ENCODE data around the gene TAP1.

Gene TAP1

GRCh38 chr6:32890831-32891230 lies 37.3 kb upstream of the TAP1 start:
- Histone ChIP-seq H3K9me3 (ENCODE audit: control insufficient read depth, insufficient read depth, low read length) (no peaks in the 10 kb centered on the region), H3F3A (ENCODE audit: control insufficient read depth, insufficient read depth) (peaks cover 10% of the 10 kb centered on the region), H3K4me1 (ENCODE audit: control insufficient read depth, low read length) (peaks cover 66% of the 10 kb centered on the region), H3K27ac (ENCODE audit: low read depth, low read length) (no peak overlapping the region), H3K36me3 (ENCODE audit: control insufficient read depth, low read length) (peaks cover 8% of the 10 kb centered on the region), H4K20me1 (ENCODE audit: control insufficient read depth, insufficient read depth, low read depth, low read length) (no peaks in the 10 kb centered on the region), H3K4me3 (ENCODE audit: low read length) (peak overlapping the region; percentile 19), H3K4me2 (ENCODE audit: low read length) (peak overlapping the region; percentile 48), H3K27me3 (ENCODE audit: control insufficient read depth, low read length) (no peaks in the 10 kb centered on the region), H3K79me2 (ENCODE audit: control insufficient read depth, low read length) (peaks cover 25% of the 10 kb centered on the region), H3K9me2 (replicated peaks; ENCODE audit: control insufficient read depth, low read length) (no peaks in the 10 kb centered on the region)
- TF ChIP-seq CTCF (IDR thresholded peaks at IDR 0.05; ENCODE audit: low read depth, low read length, poor library complexity, severe bottlenecking) (no peak), EZH2phosphoT487 (IDR thresholded peaks at IDR 0.05; ENCODE audit: borderline replicate concordance, low read length) (no peak)

GRCh38 chr6:32889533-32889932 lies 36.0 kb upstream of the TAP1 start:
- H4K20me1 ChIP-seq (ENCODE audit: control insufficient read depth, insufficient read depth, low read depth, low read length) = no peaks in the 10 kb centered on the region
- no peaks in the 10 kb centered on the region for H3K36me3 ChIP-seq (ENCODE audit: control insufficient read depth, low read length)
- H3K4me3 ChIP-seq (ENCODE audit: low read length) = no peak overlapping the region
- no peaks in the 10 kb centered on the region for H3K9me3 ChIP-seq (ENCODE audit: control insufficient read depth, insufficient read depth, low read length)
- no peak overlapping the region for H3K27ac ChIP-seq (ENCODE audit: low read depth, low read length)
- H3K9me2 ChIP-seq (replicated peaks; ENCODE audit: control insufficient read depth, low read length) = no peaks in the 10 kb centered on the region
- H3K4me1 ChIP-seq (ENCODE audit: control insufficient read depth, low read length) = peaks cover 66% of the 10 kb centered on the region
- no peaks in the 10 kb centered on the region for H3K27me3 ChIP-seq (ENCODE audit: control insufficient read depth, low read length)
- H3F3A ChIP-seq (ENCODE audit: control insufficient read depth, insufficient read depth) = peaks cover 10% of the 10 kb centered on the region
- no peak overlapping the region for H3K4me2 ChIP-seq (ENCODE audit: low read length)
- peaks cover 12% of the 10 kb centered on the region for H3K79me2 ChIP-seq (ENCODE audit: control insufficient read depth, low read length)
- no peak for TF ChIP-seq CTCF (IDR thresholded peaks at IDR 0.05; ENCODE audit: low read depth, low read length, poor library complexity, severe bottlenecking)
- no peak for TF ChIP-seq EZH2phosphoT487 (IDR thresholded peaks at IDR 0.05; ENCODE audit: borderline replicate concordance, low read length)

GRCh38 chr6:32888576-32888975 lies 35.1 kb upstream of the TAP1 start:
- H3K27me3 ChIP-seq (ENCODE audit: control insufficient read depth, low read length) = no peaks in the 10 kb centered on the region
- no peak overlapping the region for H3K27ac ChIP-seq (ENCODE audit: low read depth, low read length)
- H3K4me2 ChIP-seq (ENCODE audit: low read length) = no peak overlapping the region
- no peaks in the 10 kb centered on the region for H4K20me1 ChIP-seq (ENCODE audit: control insufficient read depth, insufficient read depth, low read depth, low read length)
- H3K36me3 ChIP-seq (ENCODE audit: control insufficient read depth, low read length) = no peaks in the 10 kb centered on the region
- H3K4me1 ChIP-seq (ENCODE audit: control insufficient read depth, low read length) = peaks cover 67% of the 10 kb centered on the region
- peaks cover 10% of the 10 kb centered on the region for H3F3A ChIP-seq (ENCODE audit: control insufficient read depth, insufficient read depth)
- H3K9me3 ChIP-seq (ENCODE audit: control insufficient read depth, insufficient read depth, low read length) = no peaks in the 10 kb centered on the region
- no peak for TF ChIP-seq EZH2phosphoT487 (IDR thresholded peaks at IDR 0.05; ENCODE audit: borderline replicate concordance, low read length)
- no peaks in the 10 kb centered on the region for H3K9me2 ChIP-seq (replicated peaks; ENCODE audit: control insufficient read depth, low read length)
- peaks cover 6% of the 10 kb centered on the region for H3K79me2 ChIP-seq (ENCODE audit: control insufficient read depth, low read length)
- H3K4me3 ChIP-seq (ENCODE audit: low read length) = no peak overlapping the region

GRCh38 chr6:32887616-32888015 lies 34.1 kb upstream of the TAP1 start:
- H3K9me2 ChIP-seq (replicated peaks; ENCODE audit: control insufficient read depth, low read length) = no peaks in the 10 kb centered on the region
- H3K36me3 ChIP-seq (ENCODE audit: control insufficient read depth, low read length) = no peaks in the 10 kb centered on the region
- no peak overlapping the region for H3K27ac ChIP-seq (ENCODE audit: low read depth, low read length)
- no peaks in the 10 kb centered on the region for H3K9me3 ChIP-seq (ENCODE audit: control insufficient read depth, insufficient read depth, low read length)
- no peak overlapping the region for H3K4me3 ChIP-seq (ENCODE audit: low read length)
- H3K79me2 ChIP-seq (ENCODE audit: control insufficient read depth, low read length) = no peaks in the 10 kb centered on the region
- H3K4me2 ChIP-seq (ENCODE audit: low read length) = no peak overlapping the region
- H3K27me3 ChIP-seq (ENCODE audit: control insufficient read depth, low read length) = no peaks in the 10 kb centered on the region
- peaks cover 64% of the 10 kb centered on the region for H3K4me1 ChIP-seq (ENCODE audit: control insufficient read depth, low read length)
- peaks cover 14% of the 10 kb centered on the region for H3F3A ChIP-seq (ENCODE audit: control insufficient read depth, insufficient read depth)
- TF ChIP-seq EZH2phosphoT487 (IDR thresholded peaks at IDR 0.05; ENCODE audit: borderline replicate concordance, low read length) (no peak), CTCF (IDR thresholded peaks at IDR 0.05; ENCODE audit: low read depth, low read length, poor library complexity, severe bottlenecking) (no peak)
- no peaks in the 10 kb centered on the region for H4K20me1 ChIP-seq (ENCODE audit: control insufficient read depth, insufficient read depth, low read depth, low read length)
